ENCODE data around the gene RAB25. TPM values are rescaled to one million over a fixed set of nuclear protein-coding genes. Genes with fewer than 3 reads are reported as not detected.

The RAB25 gene
- total RNA-seq, 1 experiment from 2014 or later: 18.1 TPM

DNA sequence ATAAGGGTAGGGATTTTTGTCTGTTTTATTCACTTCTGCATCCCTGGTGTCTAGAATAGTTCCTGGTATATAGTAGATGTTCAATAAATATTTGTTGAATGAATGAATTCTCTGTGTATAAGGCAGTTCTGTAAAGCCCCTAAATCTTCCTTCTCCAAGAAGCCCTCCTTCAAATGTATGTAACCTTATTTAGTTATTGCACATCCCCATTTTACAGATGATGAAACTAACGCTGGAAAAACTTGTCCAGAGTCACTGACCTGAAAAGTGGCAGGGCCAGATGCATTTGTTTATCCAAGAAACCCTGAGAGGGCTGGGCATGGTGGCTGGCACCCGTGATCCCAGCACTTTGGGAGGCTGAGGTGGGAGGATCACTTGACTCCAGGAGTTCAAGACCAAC is 49.3 kb downstream of the RAB25 start:
- Histone ChIP-seq H3K27me3 (ENCODE audit: low read length) (no peaks in the 10 kb centered on the region), H3K79me2 (ENCODE audit: low read length) (peaks cover 8% of the 10 kb centered on the region), H3K27ac (ENCODE audit: low read length) (no peak overlapping the region), H3K9me3 (ENCODE audit: low read length) (no peaks in the 10 kb centered on the region), H3K4me2 (ENCODE audit: low read length) (no peak overlapping the region), H3K9me2 (replicated peaks; ENCODE audit: low read length) (no peaks in the 10 kb centered on the region), H3K36me3 (ENCODE audit: low read depth, low read length) (no peaks in the 10 kb centered on the region), H4K20me1 (ENCODE audit: low read length) (peaks cover 6% of the 10 kb centered on the region), H3F3A (ENCODE audit: low read length, unreplicated experiment) (no peaks in the 10 kb centered on the region), H3K4me1 (ENCODE audit: insufficient read depth, low read length) (peaks cover 49% of the 10 kb centered on the region), H3K4me3 (ENCODE audit: low read length) (no peak overlapping the region), H3K9ac (ENCODE audit: low read length) (no peak overlapping the region), H2AFZ (ENCODE audit: low read length) (no peak overlapping the region)
- ChIA-PET POLR2A (ENCODE audit: unreplicated experiment) (no interaction called here), CTCF (no interaction called here)
- intact Hi-C loops (cut with micrococcal nuclease): no loop called here
- no TSS peak for BruUV-seq (replicated peaks)
- TF ChIP-seq, protein P1, sequence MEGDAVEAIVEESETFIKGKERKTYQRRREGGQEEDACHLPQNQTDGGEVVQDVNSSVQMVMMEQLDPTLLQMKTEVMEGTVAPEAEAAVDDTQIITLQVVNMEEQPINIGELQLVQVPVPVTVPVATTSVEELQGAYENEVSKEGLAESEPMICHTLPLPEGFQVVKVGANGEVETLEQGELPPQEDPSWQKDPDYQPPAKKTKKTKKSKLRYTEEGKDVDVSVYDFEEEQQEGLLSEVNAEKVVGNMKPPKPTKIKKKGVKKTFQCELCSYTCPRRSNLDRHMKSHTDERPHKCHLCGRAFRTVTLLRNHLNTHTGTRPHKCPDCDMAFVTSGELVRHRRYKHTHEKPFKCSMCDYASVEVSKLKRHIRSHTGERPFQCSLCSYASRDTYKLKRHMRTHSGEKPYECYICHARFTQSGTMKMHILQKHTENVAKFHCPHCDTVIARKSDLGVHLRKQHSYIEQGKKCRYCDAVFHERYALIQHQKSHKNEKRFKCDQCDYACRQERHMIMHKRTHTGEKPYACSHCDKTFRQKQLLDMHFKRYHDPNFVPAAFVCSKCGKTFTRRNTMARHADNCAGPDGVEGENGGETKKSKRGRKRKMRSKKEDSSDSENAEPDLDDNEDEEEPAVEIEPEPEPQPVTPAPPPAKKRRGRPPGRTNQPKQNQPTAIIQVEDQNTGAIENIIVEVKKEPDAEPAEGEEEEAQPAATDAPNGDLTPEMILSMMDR (conservative IDR thresholded peaks at IDR 0.05; ENCODE audit: low read depth, low read length): no peak
- TF ChIP-seq EZH2phosphoT487 (IDR thresholded peaks at IDR 0.05; ENCODE audit: borderline replicate concordance, low read length): no peak
- no peak for TF ChIP-seq EZH2 (IDR thresholded peaks at IDR 0.05; ENCODE audit: low read length, unreplicated experiment)
- DNase-seq (no peak), ATAC-seq (no peak)

DNA sequence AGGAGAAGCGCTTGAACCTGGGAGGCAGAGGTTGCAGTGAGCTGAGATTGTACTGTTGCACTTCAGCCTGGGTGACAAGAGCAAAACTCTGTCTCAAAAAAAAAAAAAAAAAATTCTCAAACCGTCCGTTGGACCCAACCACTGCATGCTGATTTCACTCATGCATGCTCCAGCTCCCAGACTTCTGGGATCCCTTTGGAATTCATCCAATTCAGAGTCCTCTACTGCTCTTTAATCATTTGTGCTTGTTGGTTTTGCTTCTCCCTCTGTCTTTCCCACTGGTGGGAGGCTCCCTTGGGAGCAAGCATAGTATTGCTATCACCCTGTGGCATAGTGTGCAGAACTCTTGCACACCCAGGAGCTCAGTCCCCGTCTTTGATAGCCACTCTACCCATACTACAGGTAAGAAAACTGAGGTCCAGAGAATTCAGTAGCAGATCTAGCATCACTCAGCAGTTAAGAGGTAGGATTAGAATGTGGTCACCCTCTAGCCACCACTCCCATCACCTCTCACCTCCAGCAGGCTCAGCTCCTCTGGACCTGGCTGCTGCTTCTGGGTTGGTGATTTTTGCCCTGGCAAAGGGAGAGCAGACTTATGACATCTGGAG is 50.5 kb downstream of the RAB25 start:
- intact Hi-C loops (cut with micrococcal nuclease): no loop called here
- H2AFZ ChIP-seq (ENCODE audit: low read length): no peak overlapping the region
- ChIA-PET CTCF (no interaction called here), POLR2A (ENCODE audit: unreplicated experiment) (interaction anchor here (1.2 kb wide), 1 partner anchor 15 kb away, joined by 8 read pairs; no protein-coding TSS in a partner anchor)
- peaks cover 39% of the 10 kb centered on the region for H3K4me1 ChIP-seq (ENCODE audit: insufficient read depth, low read length)
- H3K9me3 ChIP-seq (ENCODE audit: low read length): no peaks in the 10 kb centered on the region
- H3K4me2 ChIP-seq (ENCODE audit: low read length): no peak overlapping the region
- no peak for TF ChIP-seq EZH2phosphoT487 (IDR thresholded peaks at IDR 0.05; ENCODE audit: borderline replicate concordance, low read length)
- TF ChIP-seq, protein P1 (conservative IDR thresholded peaks at IDR 0.05; ENCODE audit: low read depth, low read length): no peak
- no peak for TF ChIP-seq EZH2 (IDR thresholded peaks at IDR 0.05; ENCODE audit: low read length, unreplicated experiment)
- no TSS peak for BruUV-seq (replicated peaks)
- ATAC-seq: no peak
- H3K9me2 ChIP-seq (replicated peaks; ENCODE audit: low read length): no peaks in the 10 kb centered on the region
- H3K4me3 ChIP-seq (ENCODE audit: low read length): no peak overlapping the region
- DNase-seq: no peak
- peaks cover 17% of the 10 kb centered on the region for H4K20me1 ChIP-seq (ENCODE audit: low read length)
- no peaks in the 10 kb centered on the region for H3K27me3 ChIP-seq (ENCODE audit: low read length)
- peaks cover 20% of the 10 kb centered on the region for H3K79me2 ChIP-seq (ENCODE audit: low read length)
- H3F3A ChIP-seq (ENCODE audit: low read length, unreplicated experiment): no peaks in the 10 kb centered on the region
- H3K36me3 ChIP-seq (ENCODE audit: low read depth, low read length): peaks cover 2% of the 10 kb centered on the region; the same call in 1 of the 2 replicates
- no peak overlapping the region for H3K9ac ChIP-seq (ENCODE audit: low read length)
- H3K27ac ChIP-seq (ENCODE audit: low read length): no peak overlapping the region

Measured in PC-3 (cell line).